GM23338 (cell line): ENCODE results near the gene HDHD5. TPM values are rescaled to one million over a fixed set of nuclear protein-coding genes. Genes with fewer than 3 reads are reported as not detected.

Experiments used
- ATAC-seq: fragments of 200-7000 bp; cut with Tn5 transposase; 3 replicates; pipeline ENCODE4 v1.9.1; 2020
- DNase-seq: peaks from one replicate; pipeline ENCODE4 v3.0.0-alpha.2; 2015; ENCODE audit warnings: low spot score
- H2AFZ ChIP-seq: fragments of 200-600 bp; sonication (generic); 2 replicates; pipeline ENCODE4 v1.8.0; 2016; ENCODE audit warnings: antibody characterized with exemption, mild to moderate bottlenecking, moderate library complexity
- H3F3A ChIP-seq: fragments of 200-600 bp; sonication (generic); replicated peaks from 2 replicates; pipeline ENCODE4 v1.8.0; 2017; ENCODE audit warnings: antibody characterized with exemption, mixed run types, low read depth
- H3K27ac ChIP-seq: fragments of 200-600 bp; sonication (generic); 2 replicates; pipeline ENCODE4 v1.6.1; 2016; ENCODE audit warnings: low read depth
- H3K27me3 ChIP-seq: fragments of 200-600 bp; sonication (generic); 2 replicates; pipeline ENCODE4 v1.8.0; 2016; ENCODE audit warnings: mild to moderate bottlenecking, mixed run types, moderate library complexity; ENCODE audit not compliant: insufficient read depth
- H3K36me3 ChIP-seq: fragments of 200-600 bp; sonication (generic); 2 replicates; pipeline ENCODE4 v1.8.0; 2016; ENCODE audit warnings: mild to moderate bottlenecking; ENCODE audit not compliant: insufficient read depth
- H3K4me1 ChIP-seq: fragments of 200-600 bp; sonication (generic); 2 replicates; pipeline ENCODE4 v1.8.0; 2016; ENCODE audit warnings: mild to moderate bottlenecking, moderate library complexity; ENCODE audit not compliant: insufficient read depth
- H3K4me2 ChIP-seq: fragments of 200-600 bp; sonication (generic); 2 replicates; pipeline ENCODE4 v1.7.1; 2017; ENCODE audit warnings: mixed run types
- H3K4me3 ChIP-seq: fragments of 200-600 bp; sonication (generic); 2 replicates; pipeline ENCODE4 v1.6.1; 2016; ENCODE audit warnings: mixed run types
- H3K79me2 ChIP-seq: fragments of 200-600 bp; sonication (generic); replicated peaks from 2 replicates; pipeline ENCODE4 v1.8.0; 2017; ENCODE audit warnings: mild to moderate bottlenecking; ENCODE audit not compliant: insufficient read depth
- H3K9me2 ChIP-seq: fragments of 200-600 bp; sonication (generic); 2 replicates; pipeline ENCODE4 v1.8.0; 2017; ENCODE audit not compliant: insufficient read depth
- H4K20me1 ChIP-seq: fragments of 200-600 bp; sonication (generic); replicated peaks from 2 replicates; pipeline ENCODE4 v1.8.0; 2017; ENCODE audit warnings: mild to moderate bottlenecking; ENCODE audit not compliant: insufficient read depth
- H3K27ac Mint-ChIP-seq: 2 replicates; pipeline ENCODE4 v1.8.0; 2020; ENCODE audit warnings: inconsistent platforms, mild to moderate bottlenecking, moderate library complexity, mixed read lengths
- H3K27me3 Mint-ChIP-seq: 3 replicates; pipeline ENCODE4 v1.8.0; 2022; ENCODE audit warnings: low read depth, mild to moderate bottlenecking, moderate library complexity, mixed read lengths, inconsistent platforms; ENCODE audit not compliant: insufficient read depth, poor library complexity
- H3K36me3 Mint-ChIP-seq: 3 replicates; pipeline ENCODE4 v1.8.0; 2021; ENCODE audit warnings: low read depth, mild to moderate bottlenecking, inconsistent platforms, moderate library complexity, mixed read lengths
- H3K4me1 Mint-ChIP-seq: 3 replicates; pipeline ENCODE4 v1.8.0; 2020; ENCODE audit warnings: mild to moderate bottlenecking, inconsistent platforms, mixed read lengths
- H3K4me3 Mint-ChIP-seq: 3 replicates; pipeline ENCODE4 v1.8.0; 2021; ENCODE audit warnings: moderate library complexity, mild to moderate bottlenecking, inconsistent platforms, mixed read lengths
- H3K9me3 Mint-ChIP-seq: 3 replicates; pipeline ENCODE4 v1.8.0; 2020; ENCODE audit warnings: moderate library complexity, mild to moderate bottlenecking, inconsistent platforms, mixed read lengths
- CREB1 ChIP-seq: fragments of 250-450 bp; sonication (Bioruptor Pico); IDR thresholded peaks from 2 replicates; pipeline ENCODE4 v1.5.0; 2020; ENCODE audit warnings: low read depth, mild to moderate bottlenecking, moderate library complexity
- EZH2 ChIP-seq: fragments of 200-600 bp; sonication (generic); IDR thresholded peaks from one replicate; pipeline ENCODE4 v1.8.0; 2017; ENCODE audit warnings: antibody characterized with exemption, mild to moderate bottlenecking, low read depth; ENCODE audit not compliant: unreplicated experiment
- EZH2phosphoT487 ChIP-seq: fragments of 200-600 bp; sonication (generic); IDR thresholded peaks from one replicate; pipeline ENCODE4 v1.8.1; 2018; ENCODE audit warnings: antibody characterized with exemption; ENCODE audit not compliant: unreplicated experiment
- JUNB ChIP-seq: IDR thresholded peaks from one replicate; pipeline ENCODE4 v1.6.1; 2016; ENCODE audit warnings: antibody characterized with exemption; ENCODE audit not compliant: unreplicated experiment
- NANOG ChIP-seq: IDR thresholded peaks from 2 replicates; pipeline ENCODE4 v1.6.1; 2016; ENCODE audit warnings: antibody characterized with exemption, borderline replicate concordance
- POLR2AphosphoS5 ChIP-seq: IDR thresholded peaks from 2 replicates; pipeline ENCODE4 v1.6.1; 2016; ENCODE audit warnings: antibody characterized with exemption, low read depth
- STAT1 ChIP-seq: IDR thresholded peaks from one replicate; pipeline ENCODE4 v1.6.1; 2016; ENCODE audit warnings: antibody characterized with exemption; ENCODE audit not compliant: unreplicated experiment
- ZNF114 ChIP-seq: fragments of 250-450 bp; sonication (Bioruptor Pico); IDR thresholded peaks from 2 replicates; pipeline ENCODE4 v1.5.0; 2020; ENCODE audit warnings: mild to moderate bottlenecking, moderate library complexity
- ZNF331 ChIP-seq: fragments of 250-450 bp; sonication (Bioruptor Pico); IDR thresholded peaks from 2 replicates; pipeline ENCODE4 v1.5.0; 2020; ENCODE audit warnings: low read depth, mild to moderate bottlenecking, moderate library complexity
- polyA plus RNA-seq: library from polyadenylated mRNA; unstranded; fragments of >200 nt; fragmentation: Nextera tagmentation; extraction: Ambion mirVana; gene quantifications from 2 replicates; pipeline ENCODE4 v1.2.1, GENCODE V29; 2016
- total RNA-seq: library from RNA; depleted of rRNA; stranded (reverse); fragments of >200 nt; shearing (Covaris generic); gene quantifications from 2 replicates; pipeline ENCODE4 v1.2.3, GENCODE V29; 2014
- TF ChIP-seq, protein P1 (sequence below): IDR thresholded peaks from one replicate; pipeline ENCODE4 v1.6.1; 2018; ENCODE audit warnings: antibody characterized with exemption; ENCODE audit not compliant: unreplicated experiment
- TF ChIP-seq, protein P2 (sequence below): IDR thresholded peaks from 2 replicates; pipeline ENCODE4 v1.6.1; 2016; ENCODE audit warnings: antibody characterized with exemption
- TF ChIP-seq, protein P3 (sequence below): fragments of 250-450 bp; sonication (Bioruptor Pico); IDR thresholded peaks from 2 replicates; pipeline ENCODE4 v1.5.0; 2020; ENCODE audit warnings: mild to moderate bottlenecking, moderate library complexity
- TF ChIP-seq, protein P4 (sequence below), 2 experiments: fragments of 200-600 bp in 1 of 2; sonication (generic) in 1 of 2; conservative IDR thresholded peaks; 2 replicates each; pipeline versions ENCODE4 v1.5.1 to v1.6.1; 2016 to 2017; ENCODE audit warnings: antibody characterized with exemption in 2 of 2, low read depth in 2 of 2, mild to moderate bottlenecking in 2 of 2, moderate library complexity in 1 of 2

Gene HDHD5
- total and polyA plus RNA-seq, 2 experiments from 2014 or later = 70.0 to 116 TPM

DNA sequence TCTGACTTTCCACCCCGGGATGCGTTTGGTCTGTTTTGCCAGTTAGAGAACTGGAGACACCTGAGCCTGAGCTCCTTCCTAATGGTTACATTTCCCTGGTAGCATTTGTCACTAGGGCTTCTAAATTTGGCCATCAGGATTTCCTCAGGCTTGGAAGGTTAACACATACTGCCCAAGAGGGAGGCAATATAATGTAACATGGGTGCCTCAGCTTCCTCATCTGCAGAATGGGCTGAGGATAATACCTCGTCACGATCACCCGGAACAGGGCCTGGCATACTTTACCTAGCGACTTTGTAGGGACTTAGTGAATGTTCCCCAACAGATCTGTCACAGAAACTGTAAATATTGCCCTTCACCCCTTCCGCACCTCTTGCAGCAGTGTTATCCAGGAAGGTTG, 63.0 kb downstream of the HDHD5 start:
- no peaks in the 10 kb centered on the region for H3K9me3 Mint-ChIP-seq
- Histone ChIP-seq H3K4me2 (no peak overlapping the region), H3K27ac (no peak overlapping the region), H3K4me3 (no peak overlapping the region), H2AFZ (no peak overlapping the region), H3K36me3 (no peaks in the 10 kb centered on the region), H3K4me1 (peaks cover 7% of the 10 kb centered on the region; the same call in 1 of the 2 replicates), H3F3A (peaks cover 6% of the 10 kb centered on the region; the same call in 1 of the 2 replicates), H3K9me2 (no peaks in the 10 kb centered on the region), H4K20me1 (0 out of 2 replicates have a peak, but pooled peaks cover 5% of the 10 kb centered on the region), H3K27me3 (no peaks in the 10 kb centered on the region), H3K79me2 (peaks cover 12% of the 10 kb centered on the region)
- no peak overlapping the region for H3K27ac Mint-ChIP-seq
- no peak for DNase-seq
- TF ChIP-seq POLR2AphosphoS5 (no peak), CREB1 (no peak), JUNB (no peak), NANOG (no peak), EZH2 (no peak), ZNF331 (CRISPR knock-in tag) (no peak), ZNF114 (no peak), EZH2phosphoT487 (no peak), STAT1 (no peak)
- TF ChIP-seq, protein P1, sequence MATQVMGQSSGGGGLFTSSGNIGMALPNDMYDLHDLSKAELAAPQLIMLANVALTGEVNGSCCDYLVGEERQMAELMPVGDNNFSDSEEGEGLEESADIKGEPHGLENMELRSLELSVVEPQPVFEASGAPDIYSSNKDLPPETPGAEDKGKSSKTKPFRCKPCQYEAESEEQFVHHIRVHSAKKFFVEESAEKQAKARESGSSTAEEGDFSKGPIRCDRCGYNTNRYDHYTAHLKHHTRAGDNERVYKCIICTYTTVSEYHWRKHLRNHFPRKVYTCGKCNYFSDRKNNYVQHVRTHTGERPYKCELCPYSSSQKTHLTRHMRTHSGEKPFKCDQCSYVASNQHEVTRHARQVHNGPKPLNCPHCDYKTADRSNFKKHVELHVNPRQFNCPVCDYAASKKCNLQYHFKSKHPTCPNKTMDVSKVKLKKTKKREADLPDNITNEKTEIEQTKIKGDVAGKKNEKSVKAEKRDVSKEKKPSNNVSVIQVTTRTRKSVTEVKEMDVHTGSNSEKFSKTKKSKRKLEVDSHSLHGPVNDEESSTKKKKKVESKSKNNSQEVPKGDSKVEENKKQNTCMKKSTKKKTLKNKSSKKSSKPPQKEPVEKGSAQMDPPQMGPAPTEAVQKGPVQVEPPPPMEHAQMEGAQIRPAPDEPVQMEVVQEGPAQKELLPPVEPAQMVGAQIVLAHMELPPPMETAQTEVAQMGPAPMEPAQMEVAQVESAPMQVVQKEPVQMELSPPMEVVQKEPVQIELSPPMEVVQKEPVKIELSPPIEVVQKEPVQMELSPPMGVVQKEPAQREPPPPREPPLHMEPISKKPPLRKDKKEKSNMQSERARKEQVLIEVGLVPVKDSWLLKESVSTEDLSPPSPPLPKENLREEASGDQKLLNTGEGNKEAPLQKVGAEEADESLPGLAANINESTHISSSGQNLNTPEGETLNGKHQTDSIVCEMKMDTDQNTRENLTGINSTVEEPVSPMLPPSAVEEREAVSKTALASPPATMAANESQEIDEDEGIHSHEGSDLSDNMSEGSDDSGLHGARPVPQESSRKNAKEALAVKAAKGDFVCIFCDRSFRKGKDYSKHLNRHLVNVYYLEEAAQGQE = no peak
- TF ChIP-seq, protein P2, sequence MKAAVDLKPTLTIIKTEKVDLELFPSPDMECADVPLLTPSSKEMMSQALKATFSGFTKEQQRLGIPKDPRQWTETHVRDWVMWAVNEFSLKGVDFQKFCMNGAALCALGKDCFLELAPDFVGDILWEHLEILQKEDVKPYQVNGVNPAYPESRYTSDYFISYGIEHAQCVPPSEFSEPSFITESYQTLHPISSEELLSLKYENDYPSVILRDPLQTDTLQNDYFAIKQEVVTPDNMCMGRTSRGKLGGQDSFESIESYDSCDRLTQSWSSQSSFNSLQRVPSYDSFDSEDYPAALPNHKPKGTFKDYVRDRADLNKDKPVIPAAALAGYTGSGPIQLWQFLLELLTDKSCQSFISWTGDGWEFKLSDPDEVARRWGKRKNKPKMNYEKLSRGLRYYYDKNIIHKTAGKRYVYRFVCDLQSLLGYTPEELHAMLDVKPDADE = no peak
- TF ChIP-seq, protein P3, sequence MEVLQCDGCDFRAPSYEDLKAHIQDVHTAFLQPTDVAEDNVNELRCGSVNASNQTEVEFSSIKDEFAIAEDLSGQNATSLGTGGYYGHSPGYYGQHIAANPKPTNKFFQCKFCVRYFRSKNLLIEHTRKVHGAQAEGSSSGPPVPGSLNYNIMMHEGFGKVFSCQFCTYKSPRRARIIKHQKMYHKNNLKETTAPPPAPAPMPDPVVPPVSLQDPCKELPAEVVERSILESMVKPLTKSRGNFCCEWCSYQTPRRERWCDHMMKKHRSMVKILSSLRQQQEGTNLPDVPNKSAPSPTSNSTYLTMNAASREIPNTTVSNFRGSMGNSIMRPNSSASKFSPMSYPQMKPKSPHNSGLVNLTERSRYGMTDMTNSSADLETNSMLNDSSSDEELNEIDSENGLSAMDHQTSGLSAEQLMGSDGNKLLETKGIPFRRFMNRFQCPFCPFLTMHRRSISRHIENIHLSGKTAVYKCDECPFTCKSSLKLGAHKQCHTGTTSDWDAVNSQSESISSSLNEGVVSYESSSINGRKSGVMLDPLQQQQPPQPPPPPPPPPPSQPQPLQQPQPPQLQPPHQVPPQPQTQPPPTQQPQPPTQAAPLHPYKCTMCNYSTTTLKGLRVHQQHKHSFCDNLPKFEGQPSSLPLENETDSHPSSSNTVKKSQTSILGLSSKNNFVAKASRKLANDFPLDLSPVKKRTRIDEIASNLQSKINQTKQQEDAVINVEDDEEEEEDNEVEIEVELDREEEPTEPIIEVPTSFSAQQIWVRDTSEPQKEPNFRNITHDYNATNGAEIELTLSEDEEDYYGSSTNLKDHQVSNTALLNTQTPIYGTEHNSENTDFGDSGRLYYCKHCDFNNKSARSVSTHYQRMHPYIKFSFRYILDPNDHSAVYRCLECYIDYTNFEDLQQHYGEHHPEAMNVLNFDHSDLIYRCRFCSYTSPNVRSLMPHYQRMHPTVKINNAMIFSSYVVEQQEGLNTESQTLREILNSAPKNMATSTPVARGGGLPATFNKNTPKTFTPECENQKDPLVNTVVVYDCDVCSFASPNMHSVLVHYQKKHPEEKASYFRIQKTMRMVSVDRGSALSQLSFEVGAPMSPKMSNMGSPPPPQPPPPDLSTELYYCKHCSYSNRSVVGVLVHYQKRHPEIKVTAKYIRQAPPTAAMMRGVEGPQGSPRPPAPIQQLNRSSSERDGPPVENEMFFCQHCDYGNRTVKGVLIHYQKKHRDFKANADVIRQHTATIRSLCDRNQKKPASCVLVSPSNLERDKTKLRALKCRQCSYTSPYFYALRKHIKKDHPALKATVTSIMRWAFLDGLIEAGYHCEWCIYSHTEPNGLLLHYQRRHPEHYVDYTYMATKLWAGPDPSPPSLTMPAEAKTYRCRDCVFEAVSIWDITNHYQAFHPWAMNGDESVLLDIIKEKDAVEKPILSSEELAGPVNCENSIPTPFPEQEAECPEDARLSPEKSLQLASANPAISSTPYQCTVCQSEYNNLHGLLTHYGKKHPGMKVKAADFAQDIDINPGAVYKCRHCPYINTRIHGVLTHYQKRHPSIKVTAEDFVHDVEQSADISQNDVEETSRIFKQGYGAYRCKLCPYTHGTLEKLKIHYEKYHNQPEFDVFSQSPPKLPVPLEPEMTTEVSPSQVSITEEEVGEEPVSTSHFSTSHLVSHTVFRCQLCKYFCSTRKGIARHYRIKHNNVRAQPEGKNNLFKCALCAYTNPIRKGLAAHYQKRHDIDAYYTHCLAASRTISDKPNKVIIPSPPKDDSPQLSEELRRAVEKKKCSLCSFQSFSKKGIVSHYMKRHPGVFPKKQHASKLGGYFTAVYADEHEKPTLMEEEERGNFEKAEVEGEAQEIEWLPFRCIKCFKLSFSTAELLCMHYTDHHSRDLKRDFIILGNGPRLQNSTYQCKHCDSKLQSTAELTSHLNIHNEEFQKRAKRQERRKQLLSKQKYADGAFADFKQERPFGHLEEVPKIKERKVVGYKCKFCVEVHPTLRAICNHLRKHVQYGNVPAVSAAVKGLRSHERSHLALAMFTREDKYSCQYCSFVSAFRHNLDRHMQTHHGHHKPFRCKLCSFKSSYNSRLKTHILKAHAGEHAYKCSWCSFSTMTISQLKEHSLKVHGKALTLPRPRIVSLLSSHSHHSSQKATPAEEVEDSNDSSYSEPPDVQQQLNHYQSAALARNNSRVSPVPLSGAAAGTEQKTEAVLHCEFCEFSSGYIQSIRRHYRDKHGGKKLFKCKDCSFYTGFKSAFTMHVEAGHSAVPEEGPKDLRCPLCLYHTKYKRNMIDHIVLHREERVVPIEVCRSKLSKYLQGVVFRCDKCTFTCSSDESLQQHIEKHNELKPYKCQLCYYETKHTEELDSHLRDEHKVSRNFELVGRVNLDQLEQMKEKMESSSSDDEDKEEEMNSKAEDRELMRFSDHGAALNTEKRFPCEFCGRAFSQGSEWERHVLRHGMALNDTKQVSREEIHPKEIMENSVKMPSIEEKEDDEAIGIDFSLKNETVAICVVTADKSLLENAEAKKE (CRISPR knock-in tag) = no peak
- TF ChIP-seq, protein P4, sequence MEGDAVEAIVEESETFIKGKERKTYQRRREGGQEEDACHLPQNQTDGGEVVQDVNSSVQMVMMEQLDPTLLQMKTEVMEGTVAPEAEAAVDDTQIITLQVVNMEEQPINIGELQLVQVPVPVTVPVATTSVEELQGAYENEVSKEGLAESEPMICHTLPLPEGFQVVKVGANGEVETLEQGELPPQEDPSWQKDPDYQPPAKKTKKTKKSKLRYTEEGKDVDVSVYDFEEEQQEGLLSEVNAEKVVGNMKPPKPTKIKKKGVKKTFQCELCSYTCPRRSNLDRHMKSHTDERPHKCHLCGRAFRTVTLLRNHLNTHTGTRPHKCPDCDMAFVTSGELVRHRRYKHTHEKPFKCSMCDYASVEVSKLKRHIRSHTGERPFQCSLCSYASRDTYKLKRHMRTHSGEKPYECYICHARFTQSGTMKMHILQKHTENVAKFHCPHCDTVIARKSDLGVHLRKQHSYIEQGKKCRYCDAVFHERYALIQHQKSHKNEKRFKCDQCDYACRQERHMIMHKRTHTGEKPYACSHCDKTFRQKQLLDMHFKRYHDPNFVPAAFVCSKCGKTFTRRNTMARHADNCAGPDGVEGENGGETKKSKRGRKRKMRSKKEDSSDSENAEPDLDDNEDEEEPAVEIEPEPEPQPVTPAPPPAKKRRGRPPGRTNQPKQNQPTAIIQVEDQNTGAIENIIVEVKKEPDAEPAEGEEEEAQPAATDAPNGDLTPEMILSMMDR (conservative IDR thresholded peaks at IDR 0.05; ENCODE audit: low read depth in 2 of 2) = no peak
- no peak overlapping the region for H3K4me3 Mint-ChIP-seq
- no peak for ATAC-seq
- peaks cover 3% of the 10 kb centered on the region for H3K27me3 Mint-ChIP-seq
- peaks cover 5% of the 10 kb centered on the region; the same call in 2 of the 3 replicates for H3K4me1 Mint-ChIP-seq
- peaks cover 10% of the 10 kb centered on the region; the same call in 2 of the 3 replicates for H3K36me3 Mint-ChIP-seq
